NCI-H2171 (cell line): ENCODE data around the gene SRD5A2.
"Not testable (repeated sequence)": the region's sequence is repeated elsewhere in the genome, so short reads cannot be mapped to it uniquely, and the experiment has no call there.

ENCODE experiments used
- DNase-seq: peaks from one replicate; lab custom pipeline; 2025; lab: John Stamatoyannopoulos, UW

Gene SRD5A2

GRCh38 chr2:31533036-31533435 lies 47.7 kb downstream of the SRD5A2 start:
- no peak for DNase-seq

- DNase-seq: no peak
Observed at GRCh38 chr2:31531101-31531500, 49.6 kb downstream of the SRD5A2 start.

GRCh38 chr2:31529256-31529655 lies 51.5 kb downstream of the SRD5A2 start:
- no peak for DNase-seq

- no peak for DNase-seq
Observed at GRCh38 chr2:31528823-31529222, 51.9 kb downstream of the SRD5A2 start.

- DNase-seq: no peak
Observed at GRCh38 chr2:31526946-31527732, 53.6 kb downstream of the SRD5A2 start.

GRCh38 chr2:31525876-31526275 lies 54.9 kb downstream of the SRD5A2 start:
- DNase-seq: no peak

- DNase-seq: no peak
Observed at GRCh38 chr2:31524592-31524991, 56.1 kb downstream of the SRD5A2 start.

GRCh38 chr2:31523871-31524492 lies 56.8 kb downstream of the SRD5A2 start:
- DNase-seq: no peak

- no peak for DNase-seq
Observed at GRCh38 chr2:31522786-31523185, 58.0 kb downstream of the SRD5A2 start.

GRCh38 chr2:31517442-31518203 lies 63.1 kb downstream of the SRD5A2 start:
- no peak for DNase-seq

- DNase-seq: no peak
Observed at GRCh38 chr2:31515586-31515985, 65.2 kb downstream of the SRD5A2 start.

GRCh38 chr2:31513553-31513952 lies 67.2 kb downstream of the SRD5A2 start:
- DNase-seq: no peak

GRCh38 chr2:31511376-31511775 lies 69.4 kb downstream of the SRD5A2 start:
- DNase-seq: no peak

- DNase-seq: no peak
Observed at GRCh38 chr2:31505111-31505510, 75.6 kb downstream of the SRD5A2 start.

GRCh38 chr2:31504311-31504710 lies 76.4 kb downstream of the SRD5A2 start:
- no peak for DNase-seq

- not testable (repeated sequence) for DNase-seq
Observed at GRCh38 chr2:31496451-31496874, 84.3 kb downstream of the SRD5A2 start.

- DNase-seq: not testable (repeated sequence)
Observed at GRCh38 chr2:31489339-31489738, 91.4 kb downstream of the SRD5A2 start.

- no peak for DNase-seq
Observed at GRCh38 chr2:31483246-31483645, 97.5 kb downstream of the SRD5A2 start.

- no peak for DNase-seq
Observed at GRCh38 chr2:31476511-31477180, 104.1 kb downstream of the SRD5A2 start.

- no peak for DNase-seq
Observed at GRCh38 chr2:31475692-31476091, 105.0 kb downstream of the SRD5A2 start.

GRCh38 chr2:31474296-31474695 lies 106.4 kb downstream of the SRD5A2 start:
- DNase-seq: no peak
